ENCODE measurements around the gene PKD2L2.
"Not testable (repeated sequence)": the region's sequence is repeated elsewhere in the genome, so short reads cannot be mapped to it uniquely, and the experiment has no call there.

Gene PKD2L2

GRCh38 chr5:137888863-137889759 is at the start of gene PKD2L2:
PKD2L2 (plus strand) TSS chr5:137889457; CDS start chr5:137889492, 35 bp downstream.
- DNase-seq (ENCODE audit: low read depth in 2 of 2): peak; percentile 61 to 68

GRCh38 chr5:137842296-137842695 is 47.0 kb upstream of the PKD2L2 start:
- DNase-seq (ENCODE audit: low read depth in 2 of 2): no peak

- no peak for DNase-seq (ENCODE audit: low read depth in 2 of 2)
These were observed 45.5 kb upstream of the PKD2L2 start for GRCh38 chr5:137843676-137844299.

GRCh38 chr5:137845472-137845871 is 43.8 kb upstream of the PKD2L2 start:
- DNase-seq (ENCODE audit: low read depth in 2 of 2): no peak

- DNase-seq (ENCODE audit: low read depth in 2 of 2): no peak
These were observed 41.6 kb upstream of the PKD2L2 start for GRCh38 chr5:137847687-137848086.

GRCh38 chr5:137853165-137853564 is 36.1 kb upstream of the PKD2L2 start:
- DNase-seq (ENCODE audit: low read depth in 2 of 2): not testable (repeated sequence)

GRCh38 chr5:137856201-137856600 is 33.1 kb upstream of the PKD2L2 start:
- DNase-seq (ENCODE audit: low read depth in 2 of 2): no peak

DNA sequence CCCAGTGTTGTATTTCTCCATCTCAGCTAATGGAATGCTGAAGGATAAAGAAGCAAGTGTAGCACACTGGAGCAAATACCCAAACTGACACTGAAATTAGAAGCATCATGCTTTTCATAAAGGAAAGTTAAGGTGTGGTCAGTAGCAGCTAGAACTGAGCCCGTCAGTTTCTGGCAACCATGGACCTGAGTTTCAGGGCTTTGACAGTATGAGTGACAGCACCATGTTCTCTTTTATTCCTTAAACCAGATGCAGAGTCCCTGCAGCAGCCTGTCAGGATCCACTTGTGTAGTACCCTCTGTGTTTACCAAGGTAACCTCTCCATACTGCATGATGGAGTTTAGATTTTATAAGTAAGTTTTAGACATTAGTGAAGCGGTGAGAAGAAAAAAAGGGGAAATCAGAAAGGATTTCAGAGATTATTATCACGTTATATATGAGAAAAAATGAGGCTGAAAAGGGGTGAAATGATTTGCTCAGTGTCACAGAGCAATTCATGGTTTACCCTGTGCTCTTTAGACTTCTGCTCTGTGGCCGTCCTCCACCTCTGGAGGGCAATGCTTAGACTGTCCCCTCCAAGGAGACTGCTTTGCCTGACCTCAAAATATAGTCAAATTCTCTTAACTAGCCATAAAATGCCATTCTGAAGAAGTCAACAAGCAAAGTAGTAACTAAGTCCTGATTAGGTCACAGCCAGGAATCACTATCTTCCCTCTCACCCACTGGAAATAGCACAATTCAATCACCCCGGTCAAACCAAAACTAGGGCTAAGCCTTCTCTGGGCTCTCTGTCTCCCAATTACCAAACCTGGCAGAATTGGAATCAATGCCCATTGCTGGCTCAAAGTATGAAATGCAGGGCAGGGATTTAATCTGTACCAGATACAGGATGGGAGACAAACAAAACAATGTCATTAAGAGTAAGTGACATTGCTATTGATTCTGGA is 32.1 kb upstream of the PKD2L2 start:
- DNase-seq (ENCODE audit: low read depth in 2 of 2): no peak

DNA sequence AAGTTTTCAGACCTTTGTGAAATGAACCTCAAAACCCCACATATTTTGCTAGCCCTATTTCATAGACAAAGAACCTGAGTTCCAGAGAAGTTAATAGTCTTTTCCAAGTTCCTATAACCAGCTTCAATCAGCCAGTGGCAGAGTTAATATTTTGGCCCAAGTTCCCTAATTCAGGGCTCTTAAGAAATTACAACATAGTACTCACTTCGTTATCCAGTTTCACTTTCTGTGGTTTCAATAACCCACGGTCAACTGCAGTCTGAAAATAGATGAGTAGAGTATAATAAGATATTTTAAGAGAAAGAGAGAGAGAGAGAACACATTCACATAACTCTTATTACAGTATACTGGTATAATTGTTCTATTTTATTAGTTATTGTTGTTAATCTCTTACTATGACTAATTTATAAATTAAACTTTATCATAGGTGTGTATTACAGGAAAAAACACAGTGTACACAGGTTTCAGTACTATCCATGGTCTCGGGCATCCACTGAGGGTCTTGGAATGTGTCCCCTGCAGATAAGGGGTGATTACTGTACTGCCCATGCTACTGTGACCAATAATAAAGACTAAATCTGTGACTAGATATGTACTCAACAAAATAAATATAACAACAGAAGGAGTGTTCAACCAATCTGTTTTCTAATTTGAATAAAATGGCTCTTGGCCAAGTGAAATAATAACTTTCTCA is 30.9 kb upstream of the PKD2L2 start:
- no peak for DNase-seq (ENCODE audit: low read depth in 2 of 2)

GRCh38 chr5:137858954-137859353 is 30.3 kb upstream of the PKD2L2 start:
- no peak for DNase-seq (ENCODE audit: low read depth in 2 of 2)

DNA sequence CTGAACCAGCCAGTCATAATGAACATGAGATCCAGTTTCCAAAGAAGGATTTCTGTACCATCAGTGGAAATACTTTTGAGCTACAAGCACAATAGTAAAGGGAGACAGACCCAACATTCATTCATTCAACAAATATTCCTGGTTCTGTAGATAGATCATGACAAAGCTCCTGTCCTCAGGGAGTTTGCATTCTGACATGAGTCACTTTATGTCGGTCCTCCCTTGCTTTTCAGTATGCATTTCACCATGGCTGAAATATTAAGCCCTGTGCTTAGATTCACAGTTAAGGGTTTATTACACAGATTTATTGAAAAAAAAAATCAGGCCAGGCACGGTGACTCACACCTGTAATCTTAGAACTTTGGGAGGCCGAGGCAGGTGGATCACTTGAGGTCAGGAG is 27.0 kb upstream of the PKD2L2 start:
- DNase-seq (ENCODE audit: low read depth in 2 of 2): no peak

- not testable (repeated sequence) for DNase-seq (ENCODE audit: low read depth in 2 of 2)
These were observed 25.6 kb upstream of the PKD2L2 start for GRCh38 chr5:137863653-137864052.

DNA sequence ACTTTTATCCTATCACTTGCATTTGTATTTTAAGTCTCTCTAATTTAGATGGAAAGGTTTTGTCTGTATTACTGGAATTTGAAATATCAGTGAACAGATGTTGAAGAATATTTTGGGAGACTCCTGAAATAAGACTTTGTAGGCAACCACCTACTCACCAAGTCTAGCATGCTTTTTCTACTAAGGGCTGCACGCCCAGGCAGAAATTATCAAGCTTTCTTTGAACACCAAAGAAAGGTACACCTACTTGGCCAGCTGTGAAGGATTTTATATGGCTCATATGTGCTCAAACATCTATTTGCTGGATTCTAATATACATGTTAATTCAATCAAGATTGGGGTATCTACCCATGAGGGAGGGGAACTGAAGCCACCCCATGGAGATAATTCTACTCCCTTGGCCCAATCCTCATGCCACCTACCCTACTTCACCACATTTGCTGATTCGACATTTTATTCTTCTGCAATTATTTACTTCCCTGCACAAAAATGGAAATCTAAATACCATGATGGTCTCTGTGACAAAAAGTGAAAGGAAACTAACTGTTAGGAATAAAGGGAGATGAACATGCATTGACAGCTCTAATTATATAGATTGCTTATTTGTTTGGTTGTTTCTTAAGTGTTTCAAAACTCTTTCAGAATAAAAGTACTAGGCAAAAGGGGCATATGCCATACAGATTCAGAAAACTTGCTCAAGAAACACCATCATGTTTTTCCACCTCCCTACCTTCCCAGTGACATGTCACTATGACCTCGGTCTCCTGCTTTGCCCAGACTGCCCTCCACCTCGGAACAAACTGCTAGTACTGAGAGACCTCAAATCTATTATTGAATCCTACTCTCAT is 22.5 kb upstream of the PKD2L2 start:
- no peak for DNase-seq (ENCODE audit: low read depth in 2 of 2)

DNA sequence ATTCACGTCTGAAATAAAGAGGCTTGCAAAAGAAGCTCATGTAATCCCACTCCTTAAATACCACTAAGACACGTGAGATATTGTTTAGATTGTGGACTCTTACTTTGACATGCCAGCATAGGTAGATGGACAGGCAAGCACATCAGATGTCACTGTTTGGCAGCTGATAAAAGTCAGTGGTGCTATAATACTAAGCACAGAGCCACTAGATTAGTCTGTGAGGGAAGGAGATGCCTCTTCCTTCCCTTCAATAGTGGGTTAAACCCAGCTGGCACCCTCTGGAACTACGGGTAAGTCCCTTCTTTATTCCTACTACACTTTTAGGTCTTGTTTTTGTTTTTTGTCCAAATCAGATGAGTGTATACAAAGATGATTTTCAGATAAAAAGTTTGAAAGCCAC is 21.6 kb upstream of the PKD2L2 start, which contains the start of gene MYOT:
MYOT (plus strand) TSS at position 197 of the 400 bp plus-strand sequence. CDS start 2,792 bp downstream, outside the sequence.
- DNase-seq (ENCODE audit: low read depth in 2 of 2): no peak

GRCh38 chr5:137870647-137871339 is 18.5 kb upstream of the PKD2L2 start:
- no peak for DNase-seq (ENCODE audit: low read depth in 2 of 2)

DNA sequence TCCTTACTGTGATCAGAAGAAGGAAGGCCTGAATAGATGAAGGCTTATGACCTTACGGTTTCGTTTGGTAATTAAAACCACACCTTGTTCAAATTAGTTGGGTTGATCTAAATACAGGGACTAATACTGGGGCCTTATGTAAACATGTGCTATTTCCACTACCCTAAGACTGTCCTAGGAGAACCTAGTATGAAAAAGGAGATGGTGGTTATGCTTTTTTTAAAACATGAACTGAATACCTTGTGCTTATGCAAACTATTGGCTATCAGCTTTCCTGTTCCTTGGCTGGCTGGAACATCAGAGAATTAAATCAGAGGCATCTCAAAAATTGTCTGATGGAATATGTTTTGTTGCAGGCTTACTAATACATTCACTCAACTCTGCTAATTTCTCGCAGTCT is 17.7 kb upstream of the PKD2L2 start:
- no peak for DNase-seq (ENCODE audit: low read depth in 2 of 2)

DNA sequence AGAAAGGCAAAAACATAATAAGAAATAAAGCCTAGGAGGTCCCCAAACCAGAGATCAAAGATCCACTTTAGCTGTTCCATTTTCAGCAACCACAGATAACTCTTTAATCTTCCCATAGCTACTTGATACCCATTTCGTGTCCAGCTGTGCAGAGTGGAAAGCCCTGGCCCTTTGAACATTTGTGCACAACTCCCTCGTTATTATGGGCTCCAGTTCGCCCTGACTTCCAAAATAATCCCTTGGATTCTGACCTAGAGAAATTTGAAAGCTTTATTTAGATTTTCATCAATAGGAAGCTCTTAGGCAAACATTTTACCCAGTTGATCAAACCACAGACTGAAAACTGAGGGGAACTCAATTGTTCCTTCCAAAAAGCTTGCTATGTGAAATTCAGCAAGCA is 16.8 kb upstream of the PKD2L2 start:
- DNase-seq (ENCODE audit: low read depth in 2 of 2): no peak

- no peak for DNase-seq (ENCODE audit: low read depth in 2 of 2)
These were observed 13.2 kb upstream of the PKD2L2 start for GRCh38 chr5:137876101-137876500.

- DNase-seq (ENCODE audit: low read depth in 2 of 2): no peak
These were observed 8.9 kb upstream of the PKD2L2 start for GRCh38 chr5:137880313-137880712.

GRCh38 chr5:137887831-137888230 is 1.4 kb upstream of the PKD2L2 start:
- no peak for DNase-seq (ENCODE audit: low read depth in 2 of 2)

All from stimulated activated CD8-positive, alpha-beta memory T cell treated with anti-CD3 and anti-CD28 coated beads, Interleukin-15, amount 100 ng/mL, for 4 hours (primary cell).